NCI-H1048 (cell line): Measurements from ENCODE around the gene CPAMD8.

ENCODE experiments used
- DNase-seq: peaks from one replicate; lab custom pipeline; 2025; lab: John Stamatoyannopoulos, UW

The CPAMD8 gene

GRCh38 chr19:16872728-16873127, 153.9 kb downstream of the CPAMD8 start:
- DNase-seq: no peak

- DNase-seq: no peak
Measured at GRCh38 chr19:16871871-16872270, 154.7 kb downstream of the CPAMD8 start.

GRCh38 chr19:16869331-16869972, 157.2 kb downstream of the CPAMD8 start:
- DNase-seq: no peak

- no peak for DNase-seq
Measured at GRCh38 chr19:16868423-16869130, 158.0 kb downstream of the CPAMD8 start.

GRCh38 chr19:16867211-16867610, 159.4 kb downstream of the CPAMD8 start:
- no peak for DNase-seq

- no peak for DNase-seq
Measured at GRCh38 chr19:16862826-16863415, 163.7 kb downstream of the CPAMD8 start.

GRCh38 chr19:16861834-16862233, 164.8 kb downstream of the CPAMD8 start:
- no peak for DNase-seq

- DNase-seq: no peak
Measured at GRCh38 chr19:16861011-16861410, 165.6 kb downstream of the CPAMD8 start.

GRCh38 chr19:16860118-16860517, 166.5 kb downstream of the CPAMD8 start:
- DNase-seq: no peak

GRCh38 chr19:16859626-16860025, 167.0 kb downstream of the CPAMD8 start:
- DNase-seq: no peak

- no peak for DNase-seq
Measured at GRCh38 chr19:16856091-16856490, 170.5 kb downstream of the CPAMD8 start.

- no peak for DNase-seq
Measured at GRCh38 chr19:16853066-16853465, 173.5 kb downstream of the CPAMD8 start.

- DNase-seq: no peak
Measured at GRCh38 chr19:16851031-16851712, 175.4 kb downstream of the CPAMD8 start.

GRCh38 chr19:16850133-16850532, 176.5 kb downstream of the CPAMD8 start:
- DNase-seq: no peak

- no peak for DNase-seq
Measured at GRCh38 chr19:16849168-16849567, 177.4 kb downstream of the CPAMD8 start.

GRCh38 chr19:16847430-16847829, 179.2 kb downstream of the CPAMD8 start:
- DNase-seq: no peak

GRCh38 chr19:16846901-16847300, 179.7 kb downstream of the CPAMD8 start:
- DNase-seq: no peak
